GM19328 (cell line): ENCODE results near the gene RGP1.

Experiments
- ATAC-seq: cut with Tn5 transposase; IDR thresholded peaks from one replicate; pipeline ENCODE4 v1.9.1; 2021; ENCODE audit warnings: mild to moderate bottlenecking, moderate library complexity; ENCODE audit not compliant: unreplicated experiment

RGP1 gene

GRCh38 chr9:35798658-35799374 is 49.7 kb downstream of the RGP1 start:
- no peak for ATAC-seq

- no peak for ATAC-seq
Observed at GRCh38 chr9:35800530-35800929, 51.4 kb downstream of the RGP1 start.

GRCh38 chr9:35801328-35802128 is 52.4 kb downstream of the RGP1 start:
- no peak for ATAC-seq

- no peak for ATAC-seq
Observed at GRCh38 chr9:35806101-35806500, 57.0 kb downstream of the RGP1 start.
